GM12878 (cell line): ENCODE data around the gene GAREM2. TPM values are rescaled to one million over a fixed set of nuclear protein-coding genes. Genes with fewer than 3 reads are reported as not detected.

Experiments
- ATF7 ChIP-seq: fragments of 450-650 bp; IDR thresholded peaks from 2 replicates; pipeline ENCODE4 v1.6.1; 2016; ENCODE audit warnings: low read depth, mild to moderate bottlenecking
- BACH1 ChIP-seq: fragments of 450-650 bp; IDR thresholded peaks from 2 replicates; pipeline ENCODE4 v1.6.1; 2017; ENCODE audit warnings: mild to moderate bottlenecking, borderline replicate concordance
- BCLAF1 ChIP-seq: fragments of 450-650 bp; IDR thresholded peaks from 2 replicates; pipeline ENCODE4 v1.6.1; 2017; ENCODE audit warnings: antibody characterized with exemption, mild to moderate bottlenecking, moderate library complexity
- CBX5 ChIP-seq: sonication (generic); IDR thresholded peaks from 2 replicates; pipeline ENCODE4 v1.6.1; 2016; ENCODE audit warnings: low read depth, moderate library complexity, mild to moderate bottlenecking, inconsistent platforms
- CHD2 ChIP-seq: IDR thresholded peaks from 2 replicates; pipeline ENCODE4 v1.6.1; 2011; ENCODE audit warnings: low read depth, low read length, improper control_type of control experiment, borderline replicate concordance
- ETV6 ChIP-seq, 2 experiments: fragments of 450-650 bp in 1 of 2; IDR thresholded peaks in 1 of 2; conservative IDR thresholded peaks in 1 of 2; 2 replicates each; pipeline ENCODE4 v1.6.1; 2014; ENCODE audit warnings: antibody characterized with exemption in 1 of 2, borderline replicate concordance in 1 of 2, low read depth in 1 of 2, mild to moderate bottlenecking in 1 of 2, moderate library complexity in 1 of 2
- FOXM1 ChIP-seq: IDR thresholded peaks from 2 replicates; pipeline ENCODE4 v1.6.1; 2012; ENCODE audit warnings: low read depth, mild to moderate bottlenecking, inconsistent platforms, low read length, moderate library complexity
- HCFC1 ChIP-seq: fragments of 150-350 bp; IDR thresholded peaks from 2 replicates; pipeline ENCODE4 v1.6.1; 2014; ENCODE audit warnings: low read length
- IRF4 ChIP-seq: IDR thresholded peaks from 2 replicates; pipeline ENCODE4 v1.6.1; 2011; ENCODE audit warnings: low read depth, low read length
- JUNB ChIP-seq: IDR thresholded peaks from 2 replicates; pipeline ENCODE4 v1.6.1; 2016; ENCODE audit warnings: antibody characterized with exemption, mild to moderate bottlenecking
- KDM1A ChIP-seq: fragments of 200-600 bp; sonication (generic); IDR thresholded peaks from 2 replicates; pipeline ENCODE4 v1.6.1; 2016; ENCODE audit warnings: borderline replicate concordance
- MXI1 ChIP-seq: fragments of 150-350 bp; IDR thresholded peaks from 2 replicates; pipeline ENCODE4 v1.6.1; 2011; ENCODE audit warnings: low read depth, mild to moderate bottlenecking, inconsistent platforms, low read length, improper control_type of control experiment
- PML ChIP-seq: IDR thresholded peaks from 2 replicates; pipeline ENCODE4 v1.6.1; 2012; ENCODE audit warnings: low read length, inconsistent platforms
- RAD51 ChIP-seq: fragments of 450-650 bp; IDR thresholded peaks from 2 replicates; pipeline ENCODE4 v1.6.1; 2016; ENCODE audit warnings: moderate library complexity, mild to moderate bottlenecking, inconsistent platforms
- RCOR1 ChIP-seq: conservative IDR thresholded peaks from 2 replicates; pipeline ENCODE4 v1.6.1; 2012; ENCODE audit warnings: low read depth, low read length, improper control_type of control experiment
- SIX5 ChIP-seq: IDR thresholded peaks from 2 replicates; pipeline ENCODE4 v1.6.1; 2011; ENCODE audit warnings: mild to moderate bottlenecking, low read depth, low read length, moderate library complexity; ENCODE audit not compliant: severe bottlenecking
- SKIL ChIP-seq: fragments of 450-650 bp; IDR thresholded peaks from 2 replicates; pipeline ENCODE4 v1.6.1; 2017; ENCODE audit warnings: mild to moderate bottlenecking, low read depth, inconsistent platforms; ENCODE audit not compliant: poor library complexity, severe bottlenecking
- SMARCA5 ChIP-seq: fragments of 450-650 bp; IDR thresholded peaks from 2 replicates; pipeline ENCODE4 v1.6.1; 2017; ENCODE audit warnings: mild to moderate bottlenecking
- SMC3 ChIP-seq: IDR thresholded peaks from 2 replicates; pipeline ENCODE4 v1.6.1; 2011; ENCODE audit warnings: low read length, improper control_type of control experiment, borderline replicate concordance
- SP1 ChIP-seq: IDR thresholded peaks from one replicate; pipeline ENCODE4 v1.6.1; 2011; ENCODE audit warnings: low read depth, low read length
- ZNF217 ChIP-seq: fragments of 450-650 bp; IDR thresholded peaks from 2 replicates; pipeline ENCODE4 v1.6.1; 2017; ENCODE audit warnings: antibody characterized with exemption, mild to moderate bottlenecking
- polyA plus RNA-seq, 11 experiments: library from polyadenylated mRNA; depleted of rRNA in 4 of 11; unstranded in 6 of 11; stranded (reverse) in 5 of 11; fragments of >200 nt; fragmentation: Nextera tagmentation in 4 of 11; fragmentation: Illumina TruSeq in 1 of 11; extraction: Ambion mirVana in 4 of 11; extraction: Trizol in 1 of 11; gene quantifications; 1 replicate in 1 of 11; 2 replicates in 10 of 11; pipeline versions ENCODE4 v1.2.1 to v1.2.3, GENCODE V29; 2011 to 2016; ENCODE audit warnings: inconsistent platforms in 2 of 11, missing spikeins in 2 of 11, low read depth in 1 of 11
- total RNA-seq, 4 experiments: library from RNA; depleted of rRNA in 3 of 4; stranded (reverse); fragments of >200 nt in 3 of 4; fragmentation: Illumina TruSeq in 1 of 4; extraction: Trizol in 1 of 4; gene quantifications; 2 replicates each; pipeline versions ENCODE4 v1.2.1 to v1.2.3, GENCODE V29; 2013 to 2021
- TF ChIP-seq, protein P1 (sequence below): fragments of 450-650 bp; IDR thresholded peaks from 2 replicates; pipeline ENCODE4 v1.6.1; 2018; ENCODE audit warnings: mild to moderate bottlenecking, low read depth, moderate library complexity; ENCODE audit not compliant: partially characterized antibody
- TF ChIP-seq, protein P2 (sequence below): fragments of 450-650 bp; IDR thresholded peaks from 2 replicates; pipeline ENCODE4 v1.6.1; 2017; ENCODE audit warnings: borderline replicate concordance

GAREM2 gene
- total and polyA plus RNA-seq, 10 of the 15 experiments (the other 5 are each of a cell fraction or from before 2014, with no cell fraction given) = 0.06 to 1.4 (median 0.44) TPM

DNA sequence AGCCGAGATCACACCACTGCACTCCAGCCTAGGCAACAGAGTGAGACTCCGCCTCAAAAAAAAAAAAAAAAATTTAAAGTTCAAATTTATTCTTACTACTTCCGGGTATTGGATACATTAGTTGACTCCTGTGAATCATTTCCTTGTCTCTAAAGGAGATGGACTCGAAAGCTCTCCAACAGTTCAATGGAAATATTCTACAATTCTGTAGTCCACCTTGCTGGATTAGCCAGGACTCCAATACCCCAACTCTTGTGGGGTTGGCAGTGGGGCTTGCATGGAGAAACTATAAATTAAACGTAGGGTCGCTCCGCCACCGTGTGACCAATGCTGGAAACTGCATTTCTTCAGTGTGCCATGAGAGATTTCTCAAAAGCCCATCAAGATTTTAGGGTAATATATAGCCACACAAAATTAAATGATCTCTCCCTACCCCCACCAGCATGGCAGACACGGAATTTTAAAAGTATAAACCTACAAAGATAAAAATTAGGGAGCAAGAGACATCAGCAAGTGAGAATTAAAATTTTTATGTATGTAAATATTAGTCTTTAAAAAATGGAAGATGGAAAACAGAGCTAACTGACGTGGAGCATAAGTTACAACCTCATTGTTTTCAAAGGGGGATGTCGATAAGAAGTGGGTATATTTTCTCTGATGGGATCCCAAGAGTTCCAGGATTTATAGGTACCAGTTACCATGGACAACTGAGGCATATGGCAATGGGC is 27.8 kb upstream of the GAREM2 start (continued):
- TF ChIP-seq, protein P1, sequence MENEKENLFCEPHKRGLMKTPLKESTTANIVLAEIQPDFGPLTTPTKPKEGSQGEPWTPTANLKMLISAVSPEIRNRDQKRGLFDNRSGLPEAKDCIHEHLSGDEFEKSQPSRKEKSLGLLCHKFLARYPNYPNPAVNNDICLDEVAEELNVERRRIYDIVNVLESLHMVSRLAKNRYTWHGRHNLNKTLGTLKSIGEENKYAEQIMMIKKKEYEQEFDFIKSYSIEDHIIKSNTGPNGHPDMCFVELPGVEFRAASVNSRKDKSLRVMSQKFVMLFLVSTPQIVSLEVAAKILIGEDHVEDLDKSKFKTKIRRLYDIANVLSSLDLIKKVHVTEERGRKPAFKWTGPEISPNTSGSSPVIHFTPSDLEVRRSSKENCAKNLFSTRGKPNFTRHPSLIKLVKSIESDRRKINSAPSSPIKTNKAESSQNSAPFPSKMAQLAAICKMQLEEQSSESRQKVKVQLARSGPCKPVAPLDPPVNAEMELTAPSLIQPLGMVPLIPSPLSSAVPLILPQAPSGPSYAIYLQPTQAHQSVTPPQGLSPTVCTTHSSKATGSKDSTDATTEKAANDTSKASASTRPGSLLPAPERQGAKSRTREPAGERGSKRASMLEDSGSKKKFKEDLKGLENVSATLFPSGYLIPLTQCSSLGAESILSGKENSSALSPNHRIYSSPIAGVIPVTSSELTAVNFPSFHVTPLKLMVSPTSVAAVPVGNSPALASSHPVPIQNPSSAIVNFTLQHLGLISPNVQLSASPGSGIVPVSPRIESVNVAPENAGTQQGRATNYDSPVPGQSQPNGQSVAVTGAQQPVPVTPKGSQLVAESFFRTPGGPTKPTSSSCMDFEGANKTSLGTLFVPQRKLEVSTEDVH = no peak
- TF ChIP-seq SP1 (no peak), SMC3 (peak; percentile 98), ETV6 (conservative IDR thresholded peaks at IDR 0.05 in 1 of 2, IDR thresholded peaks at IDR 0.05 in 1 of 2; ENCODE audit: borderline replicate concordance in 1 of 2, low read depth in 1 of 2) (no peak), MXI1 (no peak), RAD51 (no peak), SKIL (peak; percentile 29), CBX5 (no peak), BCLAF1 (no peak), JUNB (no peak), FOXM1 (peak; percentile 50; the same call in 1 of the 2 replicates), RCOR1 (no peak), CHD2 (no peak), ZNF217 (no peak), IRF4 (no peak), PML (no peak), HCFC1 (no peak), ATF7 (no peak), SMARCA5 (0 out of 2 replicates have a peak, but pooled peaks have one; percentile 37), KDM1A (no peak), SIX5 (no peak), BACH1 (no peak)
- TF ChIP-seq, protein P2, sequence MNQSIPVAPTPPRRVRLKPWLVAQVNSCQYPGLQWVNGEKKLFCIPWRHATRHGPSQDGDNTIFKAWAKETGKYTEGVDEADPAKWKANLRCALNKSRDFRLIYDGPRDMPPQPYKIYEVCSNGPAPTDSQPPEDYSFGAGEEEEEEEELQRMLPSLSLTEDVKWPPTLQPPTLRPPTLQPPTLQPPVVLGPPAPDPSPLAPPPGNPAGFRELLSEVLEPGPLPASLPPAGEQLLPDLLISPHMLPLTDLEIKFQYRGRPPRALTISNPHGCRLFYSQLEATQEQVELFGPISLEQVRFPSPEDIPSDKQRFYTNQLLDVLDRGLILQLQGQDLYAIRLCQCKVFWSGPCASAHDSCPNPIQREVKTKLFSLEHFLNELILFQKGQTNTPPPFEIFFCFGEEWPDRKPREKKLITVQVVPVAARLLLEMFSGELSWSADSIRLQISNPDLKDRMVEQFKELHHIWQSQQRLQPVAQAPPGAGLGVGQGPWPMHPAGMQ = no peak
